ENCODE measurements around the gene LMNTD2. TPM values are rescaled to one million over a fixed set of nuclear protein-coding genes. Genes with fewer than 3 reads are reported as not detected.

LMNTD2 gene
- total RNA-seq, 1 experiment from 2014 or later, result 4.0 TPM

- TF ChIP-seq NR3C1 (CRISPR knock-in tag; conservative IDR thresholded peaks at IDR 0.05; ENCODE audit: low read depth), result no peak
- no peak for TF ChIP-seq ZNF232 (CRISPR knock-in tag; IDR thresholded peaks at IDR 0.05)
- no peak for TF ChIP-seq MLX (CRISPR knock-in tag; IDR thresholded peaks at IDR 0.05)
- TF ChIP-seq SOX15 (CRISPR knock-in tag; IDR thresholded peaks at IDR 0.05), result no peak
- TF ChIP-seq ZNF423 (CRISPR knock-in tag; IDR thresholded peaks at IDR 0.05), result no peak
- no peak for TF ChIP-seq STAT6 (CRISPR knock-in tag; conservative IDR thresholded peaks at IDR 0.05; ENCODE audit: low read depth)
- TF ChIP-seq IRF1 (CRISPR knock-in tag; IDR thresholded peaks at IDR 0.05), result no peak
- peak; percentile 47; the same call in 1 of the 2 replicates for TF ChIP-seq E2F1 (CRISPR knock-in tag; IDR thresholded peaks at IDR 0.05)
- TF ChIP-seq NFYB (CRISPR knock-in tag; conservative IDR thresholded peaks at IDR 0.05; ENCODE audit: low read depth), result no peak
- TF ChIP-seq FOXP4 (CRISPR knock-in tag; IDR thresholded peaks at IDR 0.05), result 0 out of 2 replicates have a peak, but pooled peaks have one; percentile 37
- no peak for TF ChIP-seq CREM (CRISPR knock-in tag; IDR thresholded peaks at IDR 0.05)
- TF ChIP-seq EMX1 (CRISPR knock-in tag; IDR thresholded peaks at IDR 0.05), result no peak
- no peak for TF ChIP-seq CBFB (CRISPR knock-in tag; IDR thresholded peaks at IDR 0.05; ENCODE audit: low read depth)
- TF ChIP-seq ZNF138 (CRISPR knock-in tag; conservative IDR thresholded peaks at IDR 0.05), result no peak
- 0 out of 2 replicates have a peak, but pooled peaks have one; percentile 62 for TF ChIP-seq TP53 (CRISPR knock-in tag; IDR thresholded peaks at IDR 0.05)
- TF ChIP-seq JAZF1 (CRISPR knock-in tag; IDR thresholded peaks at IDR 0.05), result no peak
- TF ChIP-seq ZNF121 (CRISPR knock-in tag; IDR thresholded peaks at IDR 0.05), result no peak
- TF ChIP-seq GTF2I (CRISPR knock-in tag; conservative IDR thresholded peaks at IDR 0.05), result no peak
- TF ChIP-seq CTCF (IDR thresholded peaks at IDR 0.05), result no peak
- TF ChIP-seq ZNF263 (CRISPR knock-in tag; IDR thresholded peaks at IDR 0.05; ENCODE audit: low read depth), result peak; percentile 46; the same call in 1 of the 2 replicates
- TF ChIP-seq NR1H2 (CRISPR knock-in tag; IDR thresholded peaks at IDR 0.05), result no peak
- no peak for TF ChIP-seq SMAD3 (CRISPR knock-in tag; IDR thresholded peaks at IDR 0.05; ENCODE audit: borderline replicate concordance)
- no peak for TF ChIP-seq ATF2 (CRISPR knock-in tag; IDR thresholded peaks at IDR 0.05; ENCODE audit: borderline replicate concordance, low read depth)
- no peak for TF ChIP-seq ZNF512 (CRISPR knock-in tag; IDR thresholded peaks at IDR 0.05; ENCODE audit: borderline replicate concordance)
- TF ChIP-seq ZBTB43 (CRISPR knock-in tag; IDR thresholded peaks at IDR 0.05), result no peak
- TF ChIP-seq TEAD1 (CRISPR knock-in tag; IDR thresholded peaks at IDR 0.05), result no peak
Observed at GRCh38 chr11:575313-575995, 14.9 kb upstream of the LMNTD2 start (continued).

Data from WTC11 (cell line).